Gastrocnemius medialis (tissue), 4 donors: ENCODE data around the gene FOSL2. TPM values are rescaled to one million over a fixed set of nuclear protein-coding genes. Genes with fewer than 3 reads are reported as not detected.

Experiments used
- ATAC-seq, 2 donors: fragments of 150-250 bp; one replicate each; pipeline ENCODE4 v1.9.1; 2016
- DNase-seq, 2 donors: peaks; one replicate each; pipeline ENCODE4 v3.0.0-alpha.2; 2019
- H3K27ac ChIP-seq, 4 donors: fragments of 200-600 bp; sonication (generic); 1 replicate in 1 of 4; 2 replicates in 3 of 4; pipeline ENCODE4 v1.5.1; 2016 to 2018; ENCODE audit warnings: mild to moderate bottlenecking in 2 of 4, moderate library complexity in 1 of 4
- H3K27me3 ChIP-seq, 3 donors: fragments of 200-600 bp; sonication (generic) in 2 of 3; 1 replicate in 1 of 3; 2 replicates in 2 of 3; pipeline versions ENCODE4 v1.5.1 to v1.6.0; 2016 to 2019; ENCODE audit warnings: mild to moderate bottlenecking in 1 of 3, moderate library complexity in 1 of 3
- H3K36me3 ChIP-seq, 2 donors: fragments of 200-600 bp; sonication (generic) in 1 of 2; one replicate each; pipeline ENCODE4 v1.5.1; 2017 to 2018
- H3K4me1 ChIP-seq, 2 donors: fragments of 200-600 bp; sonication (generic) in 1 of 2; one replicate each; pipeline ENCODE4 v1.5.1; 2016 to 2017; ENCODE audit warnings: mild to moderate bottlenecking in 2 of 2
- H3K4me3 ChIP-seq, 4 donors: fragments of 200-600 bp; sonication (generic) in 3 of 4; 1 replicate in 1 of 4; 2 replicates in 3 of 4; pipeline ENCODE4 v1.5.1; 2016 to 2019; ENCODE audit warnings: mild to moderate bottlenecking in 2 of 4
- H3K9me3 ChIP-seq, 3 donors: fragments of 200-600 bp; sonication (generic) in 2 of 3; 1 replicate in 1 of 3; 2 replicates in 2 of 3; pipeline ENCODE4 v1.5.1; 2016 to 2019
- POLR2A ChIP-seq, 2 donors: fragments of 450-650 bp; IDR thresholded peaks; one replicate each; pipeline ENCODE4 v1.6.1; 2017; ENCODE audit warnings: antibody characterized with exemption in 2 of 2, mild to moderate bottlenecking in 2 of 2, moderate library complexity in 2 of 2
- in situ Hi-C, 4 donors: fragments of 200-750 bp; cut with MboI; loops; one replicate each; pipeline versions ENCODE4 v1.15.0 to v1.8.0; 2017; ENCODE audit warnings: low sequenced_read_pairs in 4 of 4
- intact Hi-C: fragments of 100-400 bp; cut with DNase I; formaldehyde crosslinking; loops from one replicate; pipeline ENCODE4 v1.15.1; 2023; ENCODE audit warnings: low total_unique reads
- total RNA-seq, 4 donors: library from RNA; depleted of rRNA; stranded (reverse); fragments of >200 nt; gene quantifications; one replicate each; pipeline versions ENCODE4 v1.1.0 to v1.2.3, GENCODE V29; 2016
- TF ChIP-seq, protein P1 (sequence below), 5 experiments: fragments of 450-650 bp in 3 of 5; fragments of 200-600 bp in 2 of 5; sonication (generic) in 2 of 5; IDR thresholded peaks in 4 of 5; conservative IDR thresholded peaks in 1 of 5; 1 replicate in 4 of 5; 2 replicates in 1 of 5; pipeline ENCODE4 v1.5.1; 2016 to 2019; ENCODE audit warnings: antibody characterized with exemption in 5 of 5, mild to moderate bottlenecking in 3 of 5, moderate library complexity in 3 of 5

FOSL2 gene
- total RNA-seq, 4 donors from 2014 or later: 193 to 214 (median 210) TPM

DNA sequence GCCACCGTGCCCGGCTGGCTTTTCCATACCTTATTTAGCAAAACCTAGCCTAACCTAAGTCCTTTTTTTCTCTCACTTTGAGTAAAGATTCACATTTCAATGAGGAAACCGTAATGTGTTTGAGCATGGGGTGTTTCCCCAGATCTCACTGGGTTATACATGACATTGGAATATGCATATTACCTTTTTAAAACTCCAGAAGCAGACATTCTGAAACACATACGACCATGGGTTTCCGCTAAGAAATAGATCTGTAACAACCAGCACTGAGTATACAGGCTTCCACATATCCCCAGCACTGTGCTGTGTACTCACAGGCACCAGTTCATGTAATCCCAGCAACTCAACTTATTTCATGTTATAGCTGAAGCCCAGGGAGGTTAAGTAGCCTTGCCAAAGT, 41.0 kb upstream of the FOSL2 start:
- Histone ChIP-seq H3K4me3 (no peak overlapping the region), H3K36me3 (no peaks in the 10 kb centered on the region), H3K27me3 (no peaks in the 10 kb centered on the region), H3K27ac (peak overlapping the region in 1 of 4 donors; percentile 13), H3K4me1 (peaks cover 26 to 32% of the 10 kb centered on the region in 2 donors), H3K9me3 (no peaks in the 10 kb centered on the region)
- in situ Hi-C loops: no loop called here
- TF ChIP-seq POLR2A (IDR thresholded peaks at IDR 0.05): no peak
- TF ChIP-seq, protein P1, sequence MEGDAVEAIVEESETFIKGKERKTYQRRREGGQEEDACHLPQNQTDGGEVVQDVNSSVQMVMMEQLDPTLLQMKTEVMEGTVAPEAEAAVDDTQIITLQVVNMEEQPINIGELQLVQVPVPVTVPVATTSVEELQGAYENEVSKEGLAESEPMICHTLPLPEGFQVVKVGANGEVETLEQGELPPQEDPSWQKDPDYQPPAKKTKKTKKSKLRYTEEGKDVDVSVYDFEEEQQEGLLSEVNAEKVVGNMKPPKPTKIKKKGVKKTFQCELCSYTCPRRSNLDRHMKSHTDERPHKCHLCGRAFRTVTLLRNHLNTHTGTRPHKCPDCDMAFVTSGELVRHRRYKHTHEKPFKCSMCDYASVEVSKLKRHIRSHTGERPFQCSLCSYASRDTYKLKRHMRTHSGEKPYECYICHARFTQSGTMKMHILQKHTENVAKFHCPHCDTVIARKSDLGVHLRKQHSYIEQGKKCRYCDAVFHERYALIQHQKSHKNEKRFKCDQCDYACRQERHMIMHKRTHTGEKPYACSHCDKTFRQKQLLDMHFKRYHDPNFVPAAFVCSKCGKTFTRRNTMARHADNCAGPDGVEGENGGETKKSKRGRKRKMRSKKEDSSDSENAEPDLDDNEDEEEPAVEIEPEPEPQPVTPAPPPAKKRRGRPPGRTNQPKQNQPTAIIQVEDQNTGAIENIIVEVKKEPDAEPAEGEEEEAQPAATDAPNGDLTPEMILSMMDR (IDR thresholded peaks at IDR 0.05 in 4 of 5, conservative IDR thresholded peaks at IDR 0.05 in 1 of 5): no peak
- ATAC-seq (no peak), DNase-seq (no peak)
- intact Hi-C loops: no loop called here

DNA sequence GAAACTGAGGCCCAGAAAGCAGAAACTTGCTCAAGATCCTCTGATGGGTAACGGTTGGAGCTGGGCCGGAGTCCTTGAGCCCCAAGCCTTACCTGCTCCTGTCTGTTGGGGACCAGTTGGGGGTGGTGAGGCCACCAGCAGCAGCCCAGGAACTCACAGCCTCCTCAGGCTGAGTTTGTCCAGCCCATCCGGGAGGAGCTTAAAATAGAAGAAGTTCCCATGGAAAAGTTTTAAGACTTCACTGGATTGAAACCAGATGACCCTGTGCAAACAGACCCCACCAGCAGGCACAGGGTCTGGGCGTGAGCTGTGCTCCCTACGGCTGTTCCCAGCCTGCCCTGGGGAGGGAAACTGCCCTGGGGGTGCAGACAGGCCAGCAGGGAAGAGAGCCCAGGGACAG, 40.6 kb upstream of the FOSL2 start:
- Histone ChIP-seq H3K4me1 (peaks cover 26 to 29% of the 10 kb centered on the region in 2 donors), H3K36me3 (no peaks in the 10 kb centered on the region), H3K4me3 (no peak overlapping the region), H3K9me3 (no peaks in the 10 kb centered on the region), H3K27ac (peak overlapping the region in 1 of 4 donors; percentile 13), H3K27me3 (no peaks in the 10 kb centered on the region)
- ATAC-seq (no peak), DNase-seq (no peak)
- TF ChIP-seq, protein P1 (IDR thresholded peaks at IDR 0.05 in 4 of 5, conservative IDR thresholded peaks at IDR 0.05 in 1 of 5): no peak
- no peak for TF ChIP-seq POLR2A (IDR thresholded peaks at IDR 0.05)
- intact Hi-C loops (no loop called here), in situ Hi-C loops (no loop called here)

GRCh38 chr2:28352610-28353195, 40.0 kb upstream of the FOSL2 start:
- H3K4me3 ChIP-seq: no peak overlapping the region
- peak overlapping the region in 1 of 4 donors; percentile 13 for H3K27ac ChIP-seq
- TF ChIP-seq, protein P1 (IDR thresholded peaks at IDR 0.05 in 4 of 5, conservative IDR thresholded peaks at IDR 0.05 in 1 of 5): no peak
- TF ChIP-seq POLR2A (IDR thresholded peaks at IDR 0.05): no peak
- in situ Hi-C loops: no loop called here
- H3K36me3 ChIP-seq: no peaks in the 10 kb centered on the region
- DNase-seq (no peak), ATAC-seq (no peak)
- H3K27me3 ChIP-seq: no peaks in the 10 kb centered on the region
- no peaks in the 10 kb centered on the region for H3K9me3 ChIP-seq
- peaks cover 20 to 23% of the 10 kb centered on the region in 2 donors for H3K4me1 ChIP-seq
- intact Hi-C loops: no loop called here

DNA sequence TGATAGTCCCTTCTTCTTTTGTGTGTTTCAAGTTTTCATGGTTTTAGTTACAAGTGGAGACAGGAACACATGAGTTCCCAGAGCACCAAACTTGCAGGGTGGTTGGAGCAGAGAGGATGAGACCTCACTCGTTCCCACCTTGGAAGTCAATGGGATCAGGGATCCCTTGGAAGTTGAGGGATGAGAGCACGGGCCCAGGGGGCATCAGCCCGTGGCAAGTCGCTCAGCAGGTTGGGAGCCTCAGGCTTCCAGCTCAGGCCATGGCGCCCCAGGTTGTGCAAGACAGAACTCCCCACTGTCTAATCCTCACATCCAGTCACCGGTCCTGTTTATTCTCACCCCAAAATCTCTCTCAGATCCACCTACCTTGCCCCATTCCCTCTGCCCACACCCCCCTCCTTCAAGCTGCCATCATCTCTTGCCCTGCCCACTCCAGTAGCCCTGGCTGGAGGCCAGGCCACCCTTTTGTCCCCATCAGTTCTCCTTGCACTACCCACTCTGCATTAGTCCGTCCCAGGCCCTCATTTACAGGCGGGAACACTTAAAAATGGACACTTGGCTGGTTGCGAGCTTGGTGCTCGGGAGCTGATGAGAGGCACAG, 37.6 kb upstream of the FOSL2 start:
- H3K27ac ChIP-seq: peak overlapping the region; percentile 82 to 93 (median 88)

More for the DNA sequence above, 37.6 kb upstream of the FOSL2 start:
- TF ChIP-seq, protein P1 (IDR thresholded peaks at IDR 0.05 in 4 of 5, conservative IDR thresholded peaks at IDR 0.05 in 1 of 5): no peak
- no peak for TF ChIP-seq POLR2A (IDR thresholded peaks at IDR 0.05)
- no peak for DNase-seq
- H3K4me3 ChIP-seq: no peak overlapping the region
- intact Hi-C loops: no loop called here
- H3K9me3 ChIP-seq: no peaks in the 10 kb centered on the region
- no peaks in the 10 kb centered on the region for H3K36me3 ChIP-seq
- peaks cover 16 to 19% of the 10 kb centered on the region in 2 donors for H3K4me1 ChIP-seq
- no peaks in the 10 kb centered on the region for H3K27me3 ChIP-seq
- no peak for ATAC-seq
- in situ Hi-C loops: no loop called here
